Sigmoid colon (tissue), 7 donors: ENCODE measurements around the gene CCNY. TPM values are rescaled to one million over a fixed set of nuclear protein-coding genes. Genes with fewer than 3 reads are reported as not detected.

Source experiments
- DNase-seq: peaks from one replicate; pipeline ENCODE4 v3.0.0-alpha.2; 2019
- H3K27ac ChIP-seq, 4 donors: fragments of 200-600 bp; sonication (generic); one replicate each; pipeline ENCODE4 v1.5.1; 2016 to 2019; ENCODE audit warnings: mild to moderate bottlenecking in 1 of 4
- H3K27me3 ChIP-seq, 3 donors: fragments of 200-600 bp; sonication (generic); one replicate each; pipeline ENCODE4 v1.5.1; 2019; ENCODE audit warnings: mild to moderate bottlenecking in 1 of 3
- H3K36me3 ChIP-seq, 4 donors: fragments of 200-600 bp; sonication (generic); one replicate each; pipeline ENCODE4 v1.5.1; 2016 to 2019
- H3K4me1 ChIP-seq, 4 donors: fragments of 200-600 bp; sonication (generic); one replicate each; pipeline ENCODE4 v1.5.1; 2017 to 2019
- H3K4me3 ChIP-seq, 4 donors: fragments of 200-600 bp; sonication (generic); one replicate each; pipeline ENCODE4 v1.5.1; 2017 to 2019; ENCODE audit warnings: mild to moderate bottlenecking in 2 of 4, moderate library complexity in 1 of 4
- H3K9me3 ChIP-seq, 4 donors: fragments of 200-600 bp in 3 of 4; sonication (generic) in 3 of 4; one replicate each; pipeline versions ENCODE4 v1.5.1 to v1.6.1; 2013 to 2019
- CTCF ChIP-seq, 4 experiments: fragments of 450-650 bp in 3 of 4; fragments of 200-600 bp in 1 of 4; IDR thresholded peaks; one replicate each; pipeline ENCODE4 v1.5.1; 2016 to 2019; ENCODE audit warnings: antibody characterized with exemption in 4 of 4, mild to moderate bottlenecking in 3 of 4, moderate library complexity in 2 of 4
- EP300 ChIP-seq, 4 donors: sonication (generic); formaldehyde crosslinking; IDR thresholded peaks; one replicate each; pipeline ENCODE4 v1.6.1; 2017; ENCODE audit warnings: antibody characterized with exemption in 4 of 4
- POLR2A ChIP-seq, 2 donors: fragments of 450-650 bp; IDR thresholded peaks; one replicate each; pipeline ENCODE4 v1.6.1; 2016; ENCODE audit warnings: antibody characterized with exemption in 2 of 2, mild to moderate bottlenecking in 2 of 2, moderate library complexity in 2 of 2
- POLR2AphosphoS5 ChIP-seq, 4 donors: sonication (generic); formaldehyde crosslinking; IDR thresholded peaks; one replicate each; pipeline ENCODE4 v1.6.1; 2017; ENCODE audit warnings: antibody characterized with exemption in 4 of 4
- WGBS, 2 donors: extraction: QIAGEN DNeasy Blood & Tissue Kit; methylation state at CpG; one replicate each; pipeline ENCODE4 v1.1.7; 2013; 5-methylcytosine and 5-hydroxymethylcytosine counted together
- intact Hi-C: fragments of 100-400 bp; cut with DNase I; formaldehyde crosslinking; loops from one replicate; pipeline ENCODE4 v1.15.1; 2023
- polyA plus RNA-seq, 3 donors: library from polyadenylated mRNA; stranded (reverse); fragments of 200-250 nt; gene quantifications; one replicate each; pipeline ENCODE4 v1.2.3, GENCODE V29; 2013
- total RNA-seq, 4 donors: library from RNA; depleted of rRNA; stranded (reverse); fragments of >200 nt; gene quantifications; one replicate each; pipeline ENCODE4 v1.1.0, GENCODE V29; 2016
- donor health status: healthy with polysubstance abuse.
- donor health status: Bipolar disorder and iron deficiency.
- donor health status: healthy.

CCNY gene
- total and polyA plus RNA-seq, 7 donors = 24.0 to 45.7 (median 35.7) TPM

GRCh38 chr10:35362701-35363350 is 26.5 kb downstream of the CCNY start:
- intact Hi-C loops = no loop called here
- H3K4me1 ChIP-seq = peaks cover 0 to 55% (median 36%) of the 10 kb centered on the region in 4 donors
- H3K4me3 ChIP-seq = no peak overlapping the region
- DNase-seq = no peak
- H3K36me3 ChIP-seq = no peaks in the 10 kb centered on the region
- TF ChIP-seq EP300 (IDR thresholded peaks at IDR 0.05) (no peak), POLR2AphosphoS5 (IDR thresholded peaks at IDR 0.05) (no peak), CTCF (IDR thresholded peaks at IDR 0.05) (no peak), POLR2A (IDR thresholded peaks at IDR 0.05) (no peak)
- WGBS, 2 donors = 96 to 97% methylated on average over 41 of the region's 41 CpGs
- H3K27me3 ChIP-seq = no peaks in the 10 kb centered on the region
- no peaks in the 10 kb centered on the region for H3K9me3 ChIP-seq
- no peak overlapping the region for H3K27ac ChIP-seq

- WGBS, 2 donors = 93 to 96% methylated on average over 5 of the region's 5 CpGs
- intact Hi-C loops = no loop called here
- Histone ChIP-seq H3K27ac (no peak overlapping the region), H3K27me3 (no peaks in the 10 kb centered on the region), H3K4me1 (peaks cover 0 to 55% (median 36%) of the 10 kb centered on the region in 4 donors), H3K4me3 (no peak overlapping the region), H3K36me3 (no peaks in the 10 kb centered on the region), H3K9me3 (no peaks in the 10 kb centered on the region)
- DNase-seq = no peak
- TF ChIP-seq POLR2AphosphoS5 (IDR thresholded peaks at IDR 0.05) (no peak), POLR2A (IDR thresholded peaks at IDR 0.05) (no peak), CTCF (IDR thresholded peaks at IDR 0.05) (no peak), EP300 (IDR thresholded peaks at IDR 0.05) (no peak)
Measured at GRCh38 chr10:35363587-35363986, 27.3 kb downstream of the CCNY start.

- H3K27ac ChIP-seq = no peak overlapping the region
- intact Hi-C loops = no loop called here
- no peak overlapping the region for H3K4me3 ChIP-seq
- no peaks in the 10 kb centered on the region for H3K27me3 ChIP-seq
- 13 to 46% methylated on average over 2 of the region's 2 CpGs for whole genome bisulfite sequencing, 2 donors
- no peaks in the 10 kb centered on the region for H3K36me3 ChIP-seq
- no peak for TF ChIP-seq POLR2A (IDR thresholded peaks at IDR 0.05)
- TF ChIP-seq CTCF (IDR thresholded peaks at IDR 0.05) = no peak
- no peak for TF ChIP-seq EP300 (IDR thresholded peaks at IDR 0.05)
- no peak for TF ChIP-seq POLR2AphosphoS5 (IDR thresholded peaks at IDR 0.05)
- peaks cover 0 to 55% (median 36%) of the 10 kb centered on the region in 4 donors for H3K4me1 ChIP-seq
- H3K9me3 ChIP-seq = no peaks in the 10 kb centered on the region
- no peak for DNase-seq
Measured at GRCh38 chr10:35364808-35365207, 28.5 kb downstream of the CCNY start.

GRCh38 chr10:35365994-35366393 is 29.7 kb downstream of the CCNY start:
- WGBS, 2 donors = 90 to 96% methylated on average over 1 of the region's 1 CpG
- Histone ChIP-seq H3K27me3 (no peaks in the 10 kb centered on the region), H3K36me3 (no peaks in the 10 kb centered on the region)

More at GRCh38 chr10:35365994-35366393, 29.7 kb downstream of the CCNY start:
- peaks cover 0 to 67% (median 47%) of the 10 kb centered on the region in 4 donors for H3K4me1 ChIP-seq
- no peak overlapping the region for H3K27ac ChIP-seq
- no peak for DNase-seq
- no peak overlapping the region for H3K4me3 ChIP-seq
- intact Hi-C loops = no loop called here
- no peaks in the 10 kb centered on the region for H3K9me3 ChIP-seq
- no peak for TF ChIP-seq CTCF (IDR thresholded peaks at IDR 0.05)
- TF ChIP-seq POLR2AphosphoS5 (IDR thresholded peaks at IDR 0.05) = no peak
- no peak for TF ChIP-seq POLR2A (IDR thresholded peaks at IDR 0.05)
- no peak for TF ChIP-seq EP300 (IDR thresholded peaks at IDR 0.05)
